K562 (cell line): Measurements from ENCODE around the gene CD22. TPM values are rescaled to one million over a fixed set of nuclear protein-coding genes. Genes with fewer than 3 reads are reported as not detected.

Experiments used
- ATAC-seq: fragments of 200-7000 bp; cut with Tn5 transposase; 3 replicates; pipeline ENCODE4 v1.9.1; 2020; ENCODE audit warnings: moderate library complexity
- BruUV-seq: library from RNA; stranded (reverse); fragments of 400-500 nt; replicated peaks from 2 replicates; lab custom pipeline; 2021; lab: Mats Ljungman, UMichigan
- CTCF ChIA-PET: fragments of 300-600 bp; formaldehyde crosslinking; extraction: SDS; loops from one replicate; lab custom pipeline; 2021; ENCODE audit warnings: low intra/inter-chr PET ratio; lab: Yijun Ruan, JAX
- POLR2A ChIA-PET: fragments of 300-600, 350-650 bp; sonication (Branson Sonifier 250); formaldehyde crosslinking; extraction: SDS; loops from one replicate; lab custom pipeline; 2021; ENCODE audit warnings: antibody characterized with exemption, inconsistent platforms; lab: Yijun Ruan, JAX
- DNase-seq, 4 experiments: peaks; one replicate each; pipeline versions ENCODE4 v3.0.0 to v3.0.0-alpha.2; 2011 to 2018; ENCODE audit warnings: low spot score in 3 of 4, mixed read lengths in 3 of 4; ENCODE audit errors: extremely low read depth in 1 of 4
- FAIRE-seq: peaks from 2 replicates; lab custom pipeline; 2011; peaks lifted over from hg19 to GRCh38; lab: Jason Lieb, UNC
- H2AFZ ChIP-seq: 2 replicates; pipeline ENCODE4 v1.6.0; 2011; ENCODE audit warnings: low read depth, low read length, control low read depth, inconsistent platforms
- H3K27ac ChIP-seq: fragments of 200-600 bp; 3 replicates; pipeline ENCODE4 v1.8.0; 2011; ENCODE audit warnings: low read depth, mild to moderate bottlenecking, control low read depth, inconsistent platforms, low read length, moderate library complexity, mixed read lengths; ENCODE audit errors: extremely low read depth
- H3K27me3 ChIP-seq, 2 experiments: fragments of 300-600 bp in 1 of 2; 2 replicates in 1 of 2; 3 replicates in 1 of 2; pipeline versions ENCODE4 v1.6.0 to v1.8.0; 2011; ENCODE audit warnings: inconsistent platforms in 2 of 2, low read length in 2 of 2, mild to moderate bottlenecking in 1 of 2, mixed read lengths in 1 of 2, moderate library complexity in 1 of 2; ENCODE audit not compliant: control insufficient read depth in 2 of 2, insufficient read depth in 2 of 2
- H3K36me3 ChIP-seq: fragments of 300-600 bp; 3 replicates; pipeline ENCODE4 v1.8.0; 2011; ENCODE audit warnings: mild to moderate bottlenecking, low read length, inconsistent platforms; ENCODE audit not compliant: control insufficient read depth, insufficient read depth
- H3K4me1 ChIP-seq, 2 experiments: fragments of 200-600 bp in 1 of 2; replicated peaks in 1 of 2; 2 replicates in 1 of 2; 3 replicates in 1 of 2; pipeline versions ENCODE4 v1.5.1 to v1.8.0; 2011; ENCODE audit warnings: inconsistent platforms in 2 of 2, low read length in 2 of 2, mild to moderate bottlenecking in 1 of 2, mixed read lengths in 1 of 2, moderate library complexity in 1 of 2; ENCODE audit not compliant: control insufficient read depth in 2 of 2, insufficient read depth in 2 of 2
- H3K4me2 ChIP-seq: 2 replicates; pipeline ENCODE4 v1.6.1; 2011; ENCODE audit warnings: low read length, control low read depth, inconsistent platforms, mixed read lengths; ENCODE audit not compliant: insufficient read depth
- H3K4me3 ChIP-seq: fragments of 200-600 bp; sonication (generic), shearing (Covaris generic); 2 replicates; pipeline ENCODE4 v1.5.1; 2016; ENCODE audit warnings: control low read depth, inconsistent platforms
- H3K79me2 ChIP-seq: fragments of 200-600 bp; 3 replicates; pipeline ENCODE4 v1.8.0; 2011; ENCODE audit warnings: low read length, inconsistent platforms; ENCODE audit not compliant: control insufficient read depth, insufficient read depth
- H3K9ac ChIP-seq, 2 experiments: 2 replicates each; pipeline versions ENCODE4 v1.6.0 to v1.6.1; 2011; ENCODE audit warnings: low read depth in 2 of 2, low read length in 2 of 2, control low read depth in 1 of 2, inconsistent platforms in 1 of 2, mild to moderate bottlenecking in 1 of 2, mixed read lengths in 1 of 2; ENCODE audit not compliant: insufficient read depth in 1 of 2
- H3K9me1 ChIP-seq: one replicate; pipeline ENCODE4 v1.6.0; 2011; ENCODE audit warnings: inconsistent platforms, mild to moderate bottlenecking, low read length, moderate library complexity; ENCODE audit not compliant: control insufficient read depth, insufficient read depth
- H3K9me3 ChIP-seq: replicated peaks from 2 replicates; pipeline ENCODE4 v1.5.1; 2011; ENCODE audit warnings: low read depth, low read length, inconsistent platforms; ENCODE audit not compliant: control insufficient read depth, insufficient read depth
- H4K20me1 ChIP-seq: replicated peaks from 2 replicates; pipeline ENCODE4 v1.6.1; 2011; ENCODE audit warnings: low read length, inconsistent platforms, mixed read lengths; ENCODE audit not compliant: control insufficient read depth, insufficient read depth
- E2F4 ChIP-seq: sonication (generic); formaldehyde crosslinking; IDR thresholded peaks from 2 replicates; pipeline ENCODE4 v1.8.0; 2022; ENCODE audit warnings: mild to moderate bottlenecking, low read depth, missing genetic modification reagents
- EZH2 ChIP-seq: IDR thresholded peaks from 2 replicates; pipeline ENCODE4 v1.6.1; 2012; ENCODE audit warnings: low read depth, mild to moderate bottlenecking, inconsistent platforms, low read length, borderline replicate concordance
- FOXK2 ChIP-seq, 2 experiments: fragments of 450-650 bp; IDR thresholded peaks in 1 of 2; conservative IDR thresholded peaks in 1 of 2; 2 replicates each; pipeline ENCODE4 v1.6.1; 2016; ENCODE audit warnings: low read depth in 2 of 2, mild to moderate bottlenecking in 1 of 2
- GATAD2A ChIP-seq: fragments of 450-650 bp; IDR thresholded peaks from 2 replicates; pipeline ENCODE4 v1.6.1; 2017
- HDGF ChIP-seq: fragments of 450-650 bp; IDR thresholded peaks from 2 replicates; pipeline ENCODE4 v1.6.1; 2016
- KDM1A ChIP-seq, 2 experiments: fragments of 450-650 bp; IDR thresholded peaks; 2 replicates each; pipeline ENCODE4 v1.6.1; 2016; ENCODE audit warnings: mild to moderate bottlenecking in 2 of 2
- PKNOX1 ChIP-seq: fragments of 450-650 bp; IDR thresholded peaks from 2 replicates; pipeline ENCODE4 v1.6.1; 2016
- SNRNP70 ChIP-seq: fragments of 200-400 bp; formaldehyde crosslinking; optimal IDR thresholded peaks from 2 replicates; pipeline ENCODE3; 2017; ENCODE audit warnings: low read depth, low read length
- USF1 ChIP-seq: sonication (generic); formaldehyde crosslinking; IDR thresholded peaks from 2 replicates; pipeline ENCODE4 v1.9.0; 2022; ENCODE audit warnings: mild to moderate bottlenecking, missing genetic modification reagents
- ZBTB12 ChIP-seq: fragments of 250-450 bp; sonication (Bioruptor Pico); IDR thresholded peaks from 2 replicates; pipeline ENCODE4 v1.4.0; 2020
- ZFPM2 ChIP-seq: fragments of 250-450 bp; sonication (Bioruptor Pico); IDR thresholded peaks from 2 replicates; pipeline ENCODE4 v1.5.1; 2022; ENCODE audit warnings: mild to moderate bottlenecking
- ZFX ChIP-seq: sonication (generic); formaldehyde crosslinking; IDR thresholded peaks from 2 replicates; pipeline ENCODE4 v1.8.0; 2022; ENCODE audit warnings: mild to moderate bottlenecking, missing genetic modification reagents, moderate library complexity
- ZNF175 ChIP-seq: fragments of 200-800 bp; sonication (Bioruptor generic); IDR thresholded peaks from 2 replicates; pipeline ENCODE4 v1.6.1; 2016; ENCODE audit warnings: low read depth, mild to moderate bottlenecking, missing genetic modification characterization, missing compliant biosample characterization
- ZNF324 ChIP-seq: fragments of 250-450 bp; sonication (Bioruptor Pico); IDR thresholded peaks from 2 replicates; pipeline ENCODE4 v1.4.0; 2020; ENCODE audit warnings: mild to moderate bottlenecking
- ZNF589 ChIP-seq: fragments of 200-800 bp; sonication (Bioruptor generic); IDR thresholded peaks from 2 replicates; pipeline ENCODE4 v1.6.1; 2016; ENCODE audit warnings: low read depth, missing genetic modification characterization, missing compliant biosample characterization
- ZNF639 ChIP-seq, 2 experiments: fragments of 200-800 bp in 1 of 2; sonication (Bioruptor generic) in 1 of 2; sonication (generic) in 1 of 2; formaldehyde crosslinking in 1 of 2; IDR thresholded peaks in 1 of 2; conservative IDR thresholded peaks in 1 of 2; 2 replicates each; pipeline versions ENCODE4 v1.5.0 to v1.6.1; 2016 to 2020; ENCODE audit warnings: missing compliant biosample characterization in 1 of 2, missing genetic modification characterization in 1 of 2, missing genetic modification reagents in 1 of 2
- WGBS: fragments of 100-300 bp; shearing (Covaris generic); methylation state at CpG from one replicate; pipeline ENCODE4 v1.1.6; 2016; ENCODE audit warnings: low coverage, mixed read lengths; ENCODE audit not compliant: insufficient coverage; ENCODE audit errors: missing lambda C conversion rate; 5-methylcytosine and 5-hydroxymethylcytosine counted together
- in situ Hi-C: fragments of 300-500 bp; cut with MboI; formaldehyde crosslinking; loops from 4 replicates; pipeline ENCODE4 v1.15.0; 2018; ENCODE audit warnings: inconsistent platforms, mixed read lengths
- intact Hi-C: fragments of 100-400 bp; cut with micrococcal nuclease; formaldehyde crosslinking; loops from 2 replicates; pipeline ENCODE4 v1.14.2; 2022
- polyA plus RNA-seq, 8 experiments: library from polyadenylated mRNA; depleted of rRNA in 4 of 8; stranded (reverse) in 5 of 8; unstranded in 3 of 8; fragments of >200 nt; fragmentation: Nextera tagmentation in 2 of 8; fragmentation: Illumina TruSeq in 1 of 8; extraction: Ambion mirVana in 2 of 8; extraction: Trizol in 1 of 8; gene quantifications; 2 replicates each; pipeline versions ENCODE4 v1.2.1 to v1.2.3, GENCODE V29; 2011 to 2014; ENCODE audit warnings: inconsistent platforms in 1 of 8, missing spikeins in 1 of 8
- total RNA-seq, 7 experiments: library from RNA; depleted of rRNA in 6 of 7; stranded (reverse); fragments of >200 nt in 6 of 7; fragmentation: Illumina TruSeq in 2 of 7; extraction: Trizol in 2 of 7; gene quantifications; 2 replicates each; pipeline versions ENCODE4 v1.2.1 to v1.2.3, GENCODE V29; 2011 to 2021; ENCODE audit warnings: low replicate concordance in 1 of 7

Gene CD22
- total and polyA plus RNA-seq, 9 of the 15 experiments (the other 6 are each of a cell fraction or from before 2014, with no cell fraction given) = 0.29 to 5.0 (median 3.5) TPM

GRCh38 chr19:35317464-35318043 is 11.4 kb upstream of the CD22 start:
- POLR2A ChIA-PET = interaction anchor here (0.5 to 2.8 kb wide), 4 partner anchors 10 to 232 kb away, joined by 3 to 11 read pairs (median 4); no protein-coding TSS in a partner anchor
- peak in 1 of 4 experiments; percentile 57 for DNase-seq
- Histone ChIP-seq H3K9me3 (peaks cover 3% of the 10 kb centered on the region; the same call in 1 of the 2 replicates), H3K27ac (peak overlapping the region; percentile 50; the same call in 1 of the 3 replicates), H3K9ac (peak overlapping the region; percentile 3 to 27; a peak in 2 of 4 replicates), H3K9me1 (no peaks in the 10 kb centered on the region), H2AFZ (peak overlapping the region; percentile 60), H4K20me1 (no peaks in the 10 kb centered on the region), H3K4me2 (no peak overlapping the region; the same call in 1 of the 2 replicates), H3K4me3 (no peak overlapping the region), H3K27me3 (no peaks in the 10 kb centered on the region), H3K4me1 (peaks cover 37 to 47% of the 10 kb centered on the region in 2 experiments), H3K36me3 (no peaks in the 10 kb centered on the region; the same call in 2 of the 3 replicates), H3K79me2 (no peaks in the 10 kb centered on the region)
- in situ Hi-C loops (no loop called here), intact Hi-C loops (no loop called here)
- peak; percentile 13; the same call in 2 of the 3 replicates for ATAC-seq
- no TSS peak for BruUV-seq
- WGBS = 43% methylated on average over 6 of the region's 7 CpGs
- FAIRE-seq = peak; percentile 75
- CTCF ChIA-PET = no interaction called here
- TF ChIP-seq ZBTB12 (CRISPR knock-in tag) (peak; percentile 5; the same call in 1 of the 2 replicates), SNRNP70 (no peak), ZFX (CRISPR knock-in tag) (peak; percentile 77), KDM1A (IDR thresholded peaks at IDR 0.05) (no peak), ZNF589 (CRISPR knock-in tag) (0 out of 2 replicates have a peak, but pooled peaks have one; percentile 26), ZNF324 (CRISPR knock-in tag) (no peak), USF1 (CRISPR knock-in tag) (peak; percentile 26; the same call in 1 of the 2 replicates), FOXK2 (conservative IDR thresholded peaks at IDR 0.05 in 1 of 2, IDR thresholded peaks at IDR 0.05 in 1 of 2; ENCODE audit: low read depth in 2 of 2) (no peak), EZH2 (no peak), ZNF175 (CRISPR knock-in tag) (no peak), ZFPM2 (CRISPR knock-in tag) (no peak), E2F4 (CRISPR knock-in tag) (no peak), GATAD2A (no peak), HDGF (0 out of 2 replicates have a peak, but pooled peaks have one; percentile 10), ZNF639 (CRISPR knock-in tag; conservative IDR thresholded peaks at IDR 0.05 in 1 of 2, IDR thresholded peaks at IDR 0.05 in 1 of 2) (0 out of 4 replicates have a peak, but pooled peaks of 1 of the 2 experiments have one; percentile 40), PKNOX1 (peak; percentile 34)
